HepG2 (cell line): ENCODE data around the gene RGS19. TPM values are rescaled to one million over a fixed set of nuclear protein-coding genes. Genes with fewer than 3 reads are reported as not detected.
A peak's percentile ranks its signal among the peaks of the same experiment; 100 is the strongest.

ENCODE experiments used
- AHR ChIP-seq: IDR thresholded peaks from 2 replicates; pipeline ENCODE4 v1.6.1; 2018; ENCODE audit warnings: missing genetic modification reagents, missing compliant biosample characterization
- CREM ChIP-seq, 2 experiments: sonication (generic) in 1 of 2; formaldehyde crosslinking in 1 of 2; IDR thresholded peaks; 2 replicates each; pipeline versions ENCODE4 v1.4.0 to v1.6.1; 2016 to 2020; ENCODE audit warnings: antibody characterized with exemption in 1 of 2, mild to moderate bottlenecking in 1 of 2, missing genetic modification reagents in 1 of 2
- HDAC1 ChIP-seq: sonication (generic); formaldehyde crosslinking; IDR thresholded peaks from 2 replicates; pipeline ENCODE4 v1.5.1; 2020; ENCODE audit warnings: mild to moderate bottlenecking, missing genetic modification reagents
- HIVEP1 ChIP-seq: sonication (generic); formaldehyde crosslinking; IDR thresholded peaks from 2 replicates; pipeline ENCODE4 v1.4.0; 2020; ENCODE audit warnings: mild to moderate bottlenecking, missing genetic modification reagents
- HMG20A ChIP-seq: IDR thresholded peaks from 2 replicates; pipeline ENCODE4 v1.6.1; 2016; ENCODE audit warnings: borderline replicate concordance
- JDP2 ChIP-seq: sonication (generic); formaldehyde crosslinking; IDR thresholded peaks from 2 replicates; pipeline ENCODE4 v1.8.1; 2022; ENCODE audit warnings: missing genetic modification reagents, borderline replicate concordance
- KLF15 ChIP-seq: sonication (generic); formaldehyde crosslinking; IDR thresholded peaks from 2 replicates; pipeline ENCODE4 v1.8.1; 2023; ENCODE audit warnings: borderline replicate concordance, mild to moderate bottlenecking, inconsistent platforms, missing genetic modification reagents, mixed read lengths
- MAFG ChIP-seq: sonication (generic); formaldehyde crosslinking; IDR thresholded peaks from 2 replicates; pipeline ENCODE4 v1.5.1; 2020; ENCODE audit warnings: mild to moderate bottlenecking, missing genetic modification reagents
- NFYC ChIP-seq: IDR thresholded peaks from 2 replicates; pipeline ENCODE4 v1.6.1; 2016; ENCODE audit warnings: missing genetic modification reagents, missing compliant biosample characterization
- NR3C1 ChIP-seq: sonication (generic); formaldehyde crosslinking; IDR thresholded peaks from 2 replicates; pipeline ENCODE4 v1.4.0; 2020; ENCODE audit warnings: missing genetic modification reagents
- PAF1 ChIP-seq: IDR thresholded peaks from 2 replicates; pipeline ENCODE4 v1.6.1; 2016; ENCODE audit warnings: missing genetic modification reagents, missing compliant biosample characterization
- PHF20 ChIP-seq: sonication (generic); formaldehyde crosslinking; IDR thresholded peaks from 2 replicates; pipeline ENCODE4 v1.5.0; 2020; ENCODE audit warnings: mild to moderate bottlenecking, missing genetic modification reagents
- PTBP1 ChIP-seq: fragments of 200-400 bp; formaldehyde crosslinking; IDR thresholded peaks from 2 replicates; pipeline ENCODE4 v1.6.1; 2018; ENCODE audit warnings: low read length, low read depth; ENCODE audit not compliant: poor library complexity, severe bottlenecking
- TP53 ChIP-seq: sonication (generic); formaldehyde crosslinking; conservative IDR thresholded peaks from 2 replicates; pipeline ENCODE4 v1.4.0; 2020; ENCODE audit warnings: missing genetic modification reagents
- ZFX ChIP-seq: sonication (generic); formaldehyde crosslinking; IDR thresholded peaks from 2 replicates; pipeline ENCODE4 v1.4.0; 2020; ENCODE audit warnings: mild to moderate bottlenecking, low read depth, missing genetic modification reagents, moderate library complexity
- ZNF12 ChIP-seq: sonication (generic); formaldehyde crosslinking; IDR thresholded peaks from 2 replicates; pipeline ENCODE4 v1.5.0; 2020; ENCODE audit warnings: missing genetic modification reagents
- ZNF20 ChIP-seq: sonication (generic); formaldehyde crosslinking; IDR thresholded peaks from 2 replicates; pipeline ENCODE4 v1.4.0; 2020; ENCODE audit warnings: mild to moderate bottlenecking, moderate library complexity, missing genetic modification reagents
- ZNF329 ChIP-seq: sonication (generic); formaldehyde crosslinking; IDR thresholded peaks from 2 replicates; pipeline ENCODE4 v1.9.0; 2021; ENCODE audit warnings: low read depth, mild to moderate bottlenecking, missing genetic modification reagents
- ZNF572 ChIP-seq: sonication (generic); formaldehyde crosslinking; IDR thresholded peaks from 2 replicates; pipeline ENCODE4 v1.5.1; 2020; ENCODE audit warnings: mild to moderate bottlenecking, missing genetic modification reagents
- ZNF660 ChIP-seq: sonication (generic); formaldehyde crosslinking; IDR thresholded peaks from 2 replicates; pipeline ENCODE4 v1.5.1; 2020; ENCODE audit warnings: mild to moderate bottlenecking, low read depth, missing genetic modification reagents, borderline replicate concordance
- ZNF768 ChIP-seq: sonication (generic); formaldehyde crosslinking; IDR thresholded peaks from 2 replicates; pipeline ENCODE4 v1.4.0; 2020; ENCODE audit warnings: missing genetic modification reagents
- ZNF841 ChIP-seq: sonication (generic); formaldehyde crosslinking; IDR thresholded peaks from 2 replicates; pipeline ENCODE4 v1.8.1; 2023; ENCODE audit warnings: missing genetic modification reagents, borderline replicate concordance
- polyA plus RNA-seq, 8 experiments: library from polyadenylated mRNA; depleted of rRNA in 3 of 8; stranded (reverse) in 7 of 8; unstranded in 1 of 8; fragments of >200 nt; fragmentation: Illumina TruSeq in 4 of 8; extraction: Trizol in 4 of 8; gene quantifications; 2 replicates each; pipeline versions ENCODE4 v1.2.1 to v1.2.3, GENCODE V29; 2011 to 2016; ENCODE audit warnings: low read depth in 4 of 8, missing spikeins in 1 of 8, mixed read lengths in 1 of 8; ENCODE audit not compliant: insufficient read depth in 1 of 8
- total RNA-seq, 5 experiments: library from RNA; depleted of rRNA; stranded (reverse); fragments of >200 nt; fragmentation: Illumina TruSeq; extraction: Trizol; gene quantifications; 2 replicates each; pipeline ENCODE4 v1.2.3, GENCODE V29; 2016; ENCODE audit warnings: low read depth in 1 of 5
- TF ChIP-seq, protein P1 (sequence below): sonication (generic); formaldehyde crosslinking; IDR thresholded peaks from 2 replicates; pipeline ENCODE4 v1.8.0; 2022; ENCODE audit warnings: missing genetic modification reagents, mild to moderate bottlenecking, moderate library complexity, borderline replicate concordance
- TF ChIP-seq, protein P2 (sequence below): sonication (generic); formaldehyde crosslinking; IDR thresholded peaks from 2 replicates; pipeline ENCODE4 v1.4.0; 2020; ENCODE audit warnings: missing genetic modification reagents
- TF ChIP-seq, protein P3 (sequence below): sonication (generic); formaldehyde crosslinking; IDR thresholded peaks from 2 replicates; pipeline ENCODE4 v1.4.0; 2020; ENCODE audit warnings: missing genetic modification reagents
- TF ChIP-seq, protein P4 (sequence below): IDR thresholded peaks from 2 replicates; pipeline ENCODE4 v1.6.1; 2012; ENCODE audit warnings: inconsistent platforms

The RGS19 gene
- total and polyA plus RNA-seq, 2 of the 13 experiments (the other 11 are each of a cell fraction or from before 2014, with no cell fraction given), result 10.7 to 11.9 TPM

DNA sequence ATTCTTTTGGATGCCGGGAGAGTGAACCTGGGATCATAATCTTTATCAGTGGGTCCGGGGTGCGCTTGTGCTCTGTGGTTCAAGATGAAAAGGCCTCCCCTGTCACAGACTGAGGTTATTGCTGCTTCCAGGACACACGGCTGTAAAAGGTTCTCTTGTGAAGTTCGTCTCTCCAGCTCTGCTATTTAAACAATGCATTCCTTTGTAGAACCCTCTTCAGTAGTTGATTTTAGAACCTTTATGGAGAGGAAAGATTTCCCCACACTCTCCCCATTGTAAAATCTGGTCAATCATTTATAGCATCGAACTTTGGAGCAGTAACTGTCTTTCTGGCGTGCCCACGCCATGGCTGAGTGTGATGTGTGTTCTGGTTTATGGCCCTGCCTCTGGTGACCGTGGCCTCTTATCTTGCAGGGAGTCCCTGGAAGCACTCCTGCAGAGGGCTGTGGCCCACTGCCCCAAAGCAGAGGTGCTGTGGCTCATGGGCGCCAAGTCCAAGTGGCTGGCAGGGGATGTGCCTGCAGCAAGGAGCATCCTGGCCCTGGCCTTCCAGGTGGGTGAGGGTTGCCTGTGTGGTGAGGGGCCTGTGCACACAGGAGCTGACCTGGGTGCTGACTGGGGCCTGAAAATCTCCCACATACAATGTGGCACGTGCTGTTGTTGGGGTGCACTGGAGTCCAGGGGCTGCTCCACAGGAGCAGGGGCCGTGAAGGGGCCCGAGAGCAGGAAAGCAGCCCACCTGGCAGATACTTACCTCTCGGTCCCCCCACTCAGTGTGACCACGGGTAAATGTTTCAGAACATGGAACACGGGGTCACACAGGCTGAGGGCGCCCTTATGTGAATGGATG is 55.0 kb downstream of the RGS19 start (continued):
- TF ChIP-seq, protein P1, sequence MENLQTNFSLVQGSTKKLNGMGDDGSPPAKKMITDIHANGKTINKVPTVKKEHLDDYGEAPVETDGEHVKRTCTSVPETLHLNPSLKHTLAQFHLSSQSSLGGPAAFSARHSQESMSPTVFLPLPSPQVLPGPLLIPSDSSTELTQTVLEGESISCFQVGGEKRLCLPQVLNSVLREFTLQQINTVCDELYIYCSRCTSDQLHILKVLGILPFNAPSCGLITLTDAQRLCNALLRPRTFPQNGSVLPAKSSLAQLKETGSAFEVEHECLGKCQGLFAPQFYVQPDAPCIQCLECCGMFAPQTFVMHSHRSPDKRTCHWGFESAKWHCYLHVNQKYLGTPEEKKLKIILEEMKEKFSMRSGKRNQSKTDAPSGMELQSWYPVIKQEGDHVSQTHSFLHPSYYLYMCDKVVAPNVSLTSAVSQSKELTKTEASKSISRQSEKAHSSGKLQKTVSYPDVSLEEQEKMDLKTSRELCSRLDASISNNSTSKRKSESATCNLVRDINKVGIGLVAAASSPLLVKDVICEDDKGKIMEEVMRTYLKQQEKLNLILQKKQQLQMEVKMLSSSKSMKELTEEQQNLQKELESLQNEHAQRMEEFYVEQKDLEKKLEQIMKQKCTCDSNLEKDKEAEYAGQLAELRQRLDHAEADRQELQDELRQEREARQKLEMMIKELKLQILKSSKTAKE (CRISPR knock-in tag), result no peak; the same call in 1 of the 2 replicates
- TF ChIP-seq NFYC (CRISPR knock-in tag) (no peak), HMG20A (peak; percentile 86; the same call in 1 of the 2 replicates), PAF1 (CRISPR knock-in tag) (no peak), HDAC1 (CRISPR knock-in tag) (peak; percentile 84), ZNF329 (CRISPR knock-in tag) (no peak), TP53 (CRISPR knock-in tag) (no peak; the same call in 1 of the 2 replicates), ZNF572 (no peak), MAFG (CRISPR knock-in tag) (no peak), ZNF841 (no peak), ZNF660 (no peak), ZFX (CRISPR knock-in tag) (peak; percentile 90), ZNF768 (CRISPR knock-in tag) (peak; percentile 79; the same call in 1 of the 2 replicates), NR3C1 (CRISPR knock-in tag) (no peak), KLF15 (CRISPR knock-in tag) (no peak), PTBP1 (peak; percentile 83), HIVEP1 (CRISPR knock-in tag) (peak; percentile 82), JDP2 (CRISPR knock-in tag) (no peak), ZNF20 (CRISPR knock-in tag) (no peak), ZNF12 (peak; percentile 57; the same call in 1 of the 2 replicates), CREM (IDR thresholded peaks at IDR 0.05) (peak; percentile 87), CREM (CRISPR knock-in tag; IDR thresholded peaks at IDR 0.05) (0 out of 2 replicates have a peak, but pooled peaks have one; percentile 35), PHF20 (CRISPR knock-in tag) (0 out of 2 replicates have a peak, but pooled peaks have one; percentile 35), AHR (CRISPR knock-in tag) (peak; percentile 85; the same call in 1 of the 2 replicates)
- TF ChIP-seq, protein P2, sequence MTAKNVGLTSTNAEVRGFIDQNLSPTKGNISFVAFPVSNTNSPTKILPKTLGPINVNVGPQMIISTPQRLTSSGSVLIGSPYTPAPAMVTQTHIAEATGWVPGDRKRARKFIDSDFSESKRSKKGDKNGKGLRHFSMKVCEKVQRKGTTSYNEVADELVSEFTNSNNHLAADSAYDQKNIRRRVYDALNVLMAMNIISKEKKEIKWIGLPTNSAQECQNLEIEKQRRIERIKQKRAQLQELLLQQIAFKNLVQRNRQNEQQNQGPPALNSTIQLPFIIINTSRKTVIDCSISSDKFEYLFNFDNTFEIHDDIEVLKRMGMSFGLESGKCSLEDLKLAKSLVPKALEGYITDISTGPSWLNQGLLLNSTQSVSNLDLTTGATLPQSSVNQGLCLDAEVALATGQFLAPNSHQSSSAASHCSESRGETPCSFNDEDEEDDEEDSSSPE (CRISPR knock-in tag), result no peak; the same call in none of the 2 replicates
- TF ChIP-seq, protein P3, sequence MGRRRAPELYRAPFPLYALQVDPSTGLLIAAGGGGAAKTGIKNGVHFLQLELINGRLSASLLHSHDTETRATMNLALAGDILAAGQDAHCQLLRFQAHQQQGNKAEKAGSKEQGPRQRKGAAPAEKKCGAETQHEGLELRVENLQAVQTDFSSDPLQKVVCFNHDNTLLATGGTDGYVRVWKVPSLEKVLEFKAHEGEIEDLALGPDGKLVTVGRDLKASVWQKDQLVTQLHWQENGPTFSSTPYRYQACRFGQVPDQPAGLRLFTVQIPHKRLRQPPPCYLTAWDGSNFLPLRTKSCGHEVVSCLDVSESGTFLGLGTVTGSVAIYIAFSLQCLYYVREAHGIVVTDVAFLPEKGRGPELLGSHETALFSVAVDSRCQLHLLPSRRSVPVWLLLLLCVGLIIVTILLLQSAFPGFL (CRISPR knock-in tag), result no peak
- TF ChIP-seq, protein P4, sequence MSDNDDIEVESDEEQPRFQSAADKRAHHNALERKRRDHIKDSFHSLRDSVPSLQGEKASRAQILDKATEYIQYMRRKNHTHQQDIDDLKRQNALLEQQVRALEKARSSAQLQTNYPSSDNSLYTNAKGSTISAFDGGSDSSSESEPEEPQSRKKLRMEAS, result peak; percentile 91
